Gastroesophageal sphincter (tissue), 3 donors: Measurements from ENCODE around the gene CTTN.

Experiments used
- CTCF ChIP-seq, 4 experiments: fragments of 200-600 bp in 2 of 4; fragments of 450-650 bp in 2 of 4; sonication (generic) in 1 of 4; IDR thresholded peaks; one replicate each; pipeline ENCODE4 v1.5.1; 2017 to 2019; ENCODE audit warnings: antibody characterized with exemption in 4 of 4, mild to moderate bottlenecking in 2 of 4, moderate library complexity in 2 of 4
- EP300 ChIP-seq: sonication (generic); formaldehyde crosslinking; IDR thresholded peaks from one replicate; pipeline ENCODE4 v1.6.1; 2017; ENCODE audit warnings: antibody characterized with exemption, mild to moderate bottlenecking
- POLR2A ChIP-seq, 2 donors: fragments of 450-650 bp; IDR thresholded peaks; one replicate each; pipeline ENCODE4 v1.6.1; 2017; ENCODE audit warnings: antibody characterized with exemption in 2 of 2, mild to moderate bottlenecking in 2 of 2, moderate library complexity in 1 of 2
- POLR2AphosphoS5 ChIP-seq: sonication (generic); formaldehyde crosslinking; IDR thresholded peaks from one replicate; pipeline ENCODE4 v1.6.1; 2017; ENCODE audit warnings: antibody characterized with exemption

- TF ChIP-seq POLR2AphosphoS5 = no peak
- no peak for TF ChIP-seq CTCF (IDR thresholded peaks at IDR 0.05)
- TF ChIP-seq POLR2A (IDR thresholded peaks at IDR 0.05) = no peak
- TF ChIP-seq EP300 = no peak
Measured at GRCh38 chr11:70429428-70429705, 31.0 kb downstream of the CTTN start.
